ENCODE measurements around the gene KIAA0040.
"Not testable (repeated sequence)": the region's sequence is repeated elsewhere in the genome, so short reads cannot be mapped to it uniquely, and the experiment has no call there.

The KIAA0040 gene

DNA sequence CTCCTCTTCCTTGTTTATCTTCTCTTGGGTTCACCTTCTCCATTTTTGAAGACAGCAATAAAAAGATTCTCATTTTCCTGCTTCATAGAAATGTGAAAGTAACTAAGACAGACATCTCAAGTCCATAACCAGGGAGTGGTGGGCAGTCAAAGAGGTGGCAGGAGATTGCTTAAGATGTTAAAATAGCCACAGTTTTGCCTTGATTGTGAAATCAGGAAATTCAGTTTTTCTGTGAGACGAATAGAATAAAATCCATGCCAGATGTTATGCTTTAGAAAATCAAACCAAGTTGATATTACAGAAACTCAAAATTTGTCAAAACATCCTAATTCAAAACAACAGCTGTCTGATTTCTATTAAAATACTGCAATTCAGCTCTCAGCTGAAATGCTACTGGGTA, 67.7 kb downstream of the KIAA0040 start:
- no peak for DNase-seq (ENCODE audit: low spot score)
- in situ Hi-C loops (cut with MboI; ENCODE audit: low sequenced_read_pairs, unreplicated experiment), result no loop called here
- TF ChIP-seq, protein P1, sequence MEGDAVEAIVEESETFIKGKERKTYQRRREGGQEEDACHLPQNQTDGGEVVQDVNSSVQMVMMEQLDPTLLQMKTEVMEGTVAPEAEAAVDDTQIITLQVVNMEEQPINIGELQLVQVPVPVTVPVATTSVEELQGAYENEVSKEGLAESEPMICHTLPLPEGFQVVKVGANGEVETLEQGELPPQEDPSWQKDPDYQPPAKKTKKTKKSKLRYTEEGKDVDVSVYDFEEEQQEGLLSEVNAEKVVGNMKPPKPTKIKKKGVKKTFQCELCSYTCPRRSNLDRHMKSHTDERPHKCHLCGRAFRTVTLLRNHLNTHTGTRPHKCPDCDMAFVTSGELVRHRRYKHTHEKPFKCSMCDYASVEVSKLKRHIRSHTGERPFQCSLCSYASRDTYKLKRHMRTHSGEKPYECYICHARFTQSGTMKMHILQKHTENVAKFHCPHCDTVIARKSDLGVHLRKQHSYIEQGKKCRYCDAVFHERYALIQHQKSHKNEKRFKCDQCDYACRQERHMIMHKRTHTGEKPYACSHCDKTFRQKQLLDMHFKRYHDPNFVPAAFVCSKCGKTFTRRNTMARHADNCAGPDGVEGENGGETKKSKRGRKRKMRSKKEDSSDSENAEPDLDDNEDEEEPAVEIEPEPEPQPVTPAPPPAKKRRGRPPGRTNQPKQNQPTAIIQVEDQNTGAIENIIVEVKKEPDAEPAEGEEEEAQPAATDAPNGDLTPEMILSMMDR (IDR thresholded peaks at IDR 0.05; ENCODE audit: borderline replicate concordance, control extremely low read depth, extremely low read depth, insufficient read depth, missing control alignments), result no peak

DNA sequence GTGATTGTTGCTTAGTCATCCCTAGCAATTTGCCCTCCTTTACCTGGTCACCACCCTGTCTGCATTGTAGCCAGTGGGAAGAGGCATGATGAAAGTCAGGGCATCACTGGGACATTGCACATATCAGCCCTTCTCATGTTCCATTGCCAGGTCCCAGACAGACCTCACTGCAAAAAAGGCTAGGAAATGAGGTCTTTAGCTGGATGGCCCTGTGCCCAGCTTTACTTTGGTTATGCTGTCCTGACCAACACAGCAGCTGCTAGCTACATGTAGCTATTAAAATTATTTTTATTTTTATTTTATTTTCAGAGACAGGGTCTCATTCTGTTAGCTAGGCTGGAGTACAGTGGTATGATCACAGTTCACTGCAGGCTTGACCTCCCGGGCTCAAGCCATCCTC, 72.1 kb downstream of the KIAA0040 start:
- TF ChIP-seq, protein P1 (IDR thresholded peaks at IDR 0.05; ENCODE audit: borderline replicate concordance, control extremely low read depth, extremely low read depth, insufficient read depth, missing control alignments), result no peak
- in situ Hi-C loops (cut with MboI; ENCODE audit: low sequenced_read_pairs, unreplicated experiment), result no loop called here
- DNase-seq (ENCODE audit: low spot score), result no peak

DNA sequence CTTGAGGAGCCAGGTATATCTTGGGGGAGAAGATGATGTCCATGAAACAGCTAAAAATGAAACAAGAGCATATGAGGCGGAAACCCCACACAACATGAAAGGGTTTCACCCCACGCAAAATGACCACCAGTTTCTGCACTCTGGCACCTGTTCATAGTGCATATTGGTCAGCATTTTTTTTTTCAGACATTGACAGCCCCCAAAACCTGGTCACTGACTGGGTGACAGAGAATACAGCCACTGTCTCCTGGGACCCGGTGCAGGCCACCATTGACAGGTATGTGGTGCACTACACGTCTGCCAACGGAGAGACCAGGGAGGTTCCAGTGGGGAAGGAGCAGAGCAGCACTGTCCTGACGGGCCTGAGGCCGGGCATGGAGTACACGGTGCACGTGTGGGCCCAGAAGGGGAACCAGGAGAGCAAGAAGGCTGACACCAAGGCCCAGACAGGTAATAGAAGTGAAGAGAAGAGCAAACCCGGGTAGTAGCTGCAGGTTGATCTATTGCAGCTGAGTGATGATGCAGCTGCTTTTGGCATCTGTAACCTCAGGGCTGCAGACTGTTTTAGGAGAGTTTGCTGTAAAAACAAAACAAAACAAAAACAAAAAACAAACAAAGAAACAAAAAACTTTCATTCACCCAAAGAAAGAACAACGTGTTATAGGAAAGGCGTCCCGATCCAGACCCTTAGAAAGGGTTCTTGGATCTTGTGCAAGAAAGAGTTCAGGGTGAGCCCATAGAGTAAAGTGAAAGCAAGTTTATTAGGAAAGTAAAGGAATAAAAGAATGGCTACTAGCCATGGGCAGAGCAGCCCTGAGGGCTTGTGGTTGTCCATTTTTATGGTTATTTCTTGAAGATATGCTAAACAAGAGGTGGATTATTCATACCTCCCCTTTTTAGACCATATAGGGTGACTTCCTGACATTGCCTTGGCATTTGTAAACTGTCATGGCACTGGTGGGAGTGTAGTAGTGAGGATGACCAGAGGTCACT, 73.9 kb downstream of the KIAA0040 start:
- DNase-seq (ENCODE audit: low spot score), result peak; percentile 40
- in situ Hi-C loops (cut with MboI; ENCODE audit: low sequenced_read_pairs, unreplicated experiment), result no loop called here
- TF ChIP-seq, protein P1 (IDR thresholded peaks at IDR 0.05; ENCODE audit: borderline replicate concordance, control extremely low read depth, extremely low read depth, insufficient read depth, missing control alignments), result no peak

DNA sequence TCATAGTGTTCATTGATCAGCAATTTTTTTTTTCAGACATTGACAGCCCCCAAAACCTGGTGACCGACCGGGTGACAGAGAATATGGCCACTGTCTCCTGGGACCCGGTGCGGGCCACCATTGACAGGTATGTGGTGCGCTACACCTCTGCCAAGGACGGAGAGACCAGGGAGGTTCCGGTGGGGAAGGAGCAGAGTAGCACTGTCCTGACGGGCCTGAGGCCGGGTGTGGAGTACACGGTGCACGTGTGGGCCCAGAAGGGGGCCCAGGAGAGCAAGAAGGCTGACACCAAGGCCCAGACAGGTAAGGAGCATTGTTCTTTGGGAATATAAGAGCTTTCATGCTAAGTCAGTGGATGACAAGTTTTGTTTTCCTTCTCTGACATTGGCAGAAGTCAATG, 75.7 kb downstream of the KIAA0040 start:
- DNase-seq (ENCODE audit: low spot score), result no peak
- in situ Hi-C loops (cut with MboI; ENCODE audit: low sequenced_read_pairs, unreplicated experiment), result no loop called here
- TF ChIP-seq, protein P1 (IDR thresholded peaks at IDR 0.05; ENCODE audit: borderline replicate concordance, control extremely low read depth, extremely low read depth, insufficient read depth, missing control alignments), result no peak

DNA sequence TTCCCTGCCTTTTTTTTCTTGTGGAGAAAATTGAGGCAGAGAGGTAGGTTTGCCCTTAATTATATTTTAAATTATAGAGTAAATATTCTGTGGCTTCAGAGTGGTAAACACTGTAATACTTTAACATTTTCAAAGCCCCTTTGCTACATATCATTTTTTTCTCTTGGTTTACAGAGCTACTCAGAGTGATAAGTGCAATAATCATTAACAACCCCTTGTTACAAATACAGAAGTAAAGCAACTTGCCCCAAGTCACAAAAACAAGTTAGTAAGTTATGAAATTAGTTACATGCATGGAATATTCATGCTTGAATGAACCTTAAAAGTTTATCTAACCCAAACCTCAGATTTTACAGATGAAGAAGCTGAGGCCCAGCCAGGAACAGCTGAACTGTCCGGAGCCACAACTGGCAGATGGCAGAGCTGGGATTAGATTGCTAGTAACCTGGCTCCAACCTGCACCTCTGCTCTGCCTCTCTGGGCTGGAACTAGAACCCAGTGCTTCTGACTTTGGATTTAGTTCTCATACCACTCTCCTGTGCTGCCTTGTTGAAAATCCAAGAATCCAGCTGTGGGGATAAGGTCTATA, 76.3 kb downstream of the KIAA0040 start:
- DNase-seq (ENCODE audit: low spot score), result no peak
- in situ Hi-C loops (cut with MboI; ENCODE audit: low sequenced_read_pairs, unreplicated experiment), result no loop called here
- TF ChIP-seq, protein P1 (IDR thresholded peaks at IDR 0.05; ENCODE audit: borderline replicate concordance, control extremely low read depth, extremely low read depth, insufficient read depth, missing control alignments), result no peak

DNA sequence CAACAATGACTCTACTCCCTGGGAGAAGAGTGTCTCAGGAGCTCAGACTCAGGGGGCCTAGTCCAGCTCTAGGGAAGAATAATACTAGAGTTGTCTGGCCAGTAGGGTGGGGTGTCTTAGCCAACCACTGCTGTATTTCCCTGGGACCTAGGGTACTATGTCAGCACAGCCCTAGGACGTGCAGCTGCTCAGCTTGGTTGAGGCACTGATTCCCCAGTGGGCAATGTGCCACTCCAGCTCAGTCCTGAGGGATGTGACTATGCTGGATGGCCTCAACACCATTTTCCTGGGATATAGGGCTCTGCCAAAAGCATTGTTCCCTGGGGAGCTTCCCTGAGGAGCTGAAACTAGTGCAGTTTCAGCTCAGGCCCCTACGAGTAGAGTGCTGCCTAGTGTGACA, 77.6 kb downstream of the KIAA0040 start:
- in situ Hi-C loops (cut with MboI; ENCODE audit: low sequenced_read_pairs, unreplicated experiment), result loop anchor here (5.0 kb wide), 1 partner anchor 83 kb away; no protein-coding TSS in a partner anchor
- TF ChIP-seq, protein P1 (IDR thresholded peaks at IDR 0.05; ENCODE audit: borderline replicate concordance, control extremely low read depth, extremely low read depth, insufficient read depth, missing control alignments), result no peak
- no peak for DNase-seq (ENCODE audit: low spot score)

DNA sequence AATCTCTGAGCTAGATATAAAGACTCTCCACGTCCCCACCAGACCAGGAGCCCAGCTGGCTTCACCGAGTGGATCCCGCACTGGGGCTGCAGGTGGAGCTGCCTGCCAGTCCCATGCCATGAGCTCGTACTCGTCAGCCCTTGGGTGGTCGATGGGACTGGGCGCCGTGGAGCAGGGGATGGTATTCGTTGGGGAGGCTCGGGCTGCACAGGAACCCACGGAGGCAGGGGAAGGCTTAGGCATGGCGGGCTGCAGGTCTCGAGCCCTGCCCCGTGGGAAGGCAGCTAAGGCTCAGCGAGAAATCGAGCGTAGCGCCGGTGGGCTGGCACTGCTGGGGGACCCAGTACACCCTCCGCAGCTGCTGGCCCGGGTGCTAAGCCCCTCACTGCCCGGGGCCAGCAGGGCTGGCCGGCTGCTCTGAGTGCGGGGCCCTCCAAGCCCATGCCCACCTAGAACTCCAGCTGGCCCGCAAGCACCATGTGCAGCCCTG, 84.2 kb downstream of the KIAA0040 start:
- in situ Hi-C loops (cut with MboI; ENCODE audit: low sequenced_read_pairs, unreplicated experiment), result not testable (repeated sequence)

More for the DNA sequence above, 84.2 kb downstream of the KIAA0040 start:
- DNase-seq (ENCODE audit: low spot score), result not testable (repeated sequence)

Measured in GM13976 (cell line).